GM08714 (cell line): ENCODE results near the gene NECTIN1.

Experiments
- H3K4me3 ChIP-seq: fragments of 200-500 bp; sonication (Bioruptor generic); 2 replicates; pipeline ENCODE4 v1.5.1; 2014; ENCODE audit warnings: mild to moderate bottlenecking, low read length, inconsistent platforms
- ZNF274 ChIP-seq: IDR thresholded peaks from 2 replicates; pipeline ENCODE4 v1.6.1; 2012; ENCODE audit warnings: mild to moderate bottlenecking, low read depth, low read length

NECTIN1 gene

DNA sequence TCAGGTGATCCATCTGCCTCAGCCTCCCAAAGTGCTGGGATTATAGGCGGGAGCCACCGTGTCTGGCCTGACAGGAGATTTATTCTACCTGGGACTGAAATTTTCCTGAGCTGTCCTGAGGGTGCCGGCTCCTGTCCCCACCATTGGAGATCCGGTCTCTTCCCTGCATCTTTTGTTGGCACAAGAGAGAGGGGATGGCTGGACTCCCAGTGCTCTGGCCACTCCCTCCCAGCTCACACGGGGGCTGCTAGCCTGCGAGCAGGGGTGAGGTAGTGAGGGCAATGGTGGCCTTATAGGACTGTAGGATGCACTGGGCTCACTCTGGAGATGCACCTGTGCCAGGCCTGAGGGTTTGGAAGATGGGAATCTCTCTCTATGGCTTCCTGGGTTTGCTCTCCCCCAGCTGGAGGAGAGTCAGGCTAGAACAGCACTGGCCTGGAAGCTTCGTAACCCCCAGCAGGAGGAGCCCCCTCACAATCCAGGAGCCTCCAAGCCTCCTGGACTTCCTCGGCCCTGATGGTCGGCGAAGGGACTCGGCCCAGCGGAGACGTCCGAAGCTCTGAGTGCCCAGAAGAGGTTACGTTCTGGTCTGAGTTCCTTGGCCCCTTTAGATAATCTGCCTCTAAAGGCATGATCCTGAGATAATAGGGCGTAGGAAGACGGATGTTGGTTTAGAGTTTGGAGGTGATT lies 106.4 kb downstream of the NECTIN1 start:
- TF ChIP-seq ZNF274, result no peak
- H3K4me3 ChIP-seq, result no peak overlapping the region

DNA sequence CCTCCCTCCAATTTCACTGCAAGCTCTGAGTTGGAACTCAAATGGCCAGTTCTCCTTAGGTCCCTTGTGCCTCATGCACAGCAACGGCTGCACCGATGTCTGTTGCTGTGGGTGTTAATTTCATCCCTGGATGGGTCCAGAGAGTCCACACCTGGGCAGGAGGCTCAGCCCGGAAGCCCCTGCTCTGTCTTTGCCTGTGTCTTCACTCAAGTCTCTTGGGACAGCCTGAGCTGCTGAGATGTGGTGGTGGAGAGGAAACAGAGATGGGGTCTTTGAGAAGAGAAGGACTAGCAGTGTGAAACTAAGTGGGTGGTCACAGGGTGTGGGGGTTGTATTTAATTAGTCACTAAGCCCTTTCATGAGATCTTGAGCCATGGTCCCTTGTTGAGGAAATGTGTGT lies 109.3 kb downstream of the NECTIN1 start:
- no peak overlapping the region for H3K4me3 ChIP-seq
- TF ChIP-seq ZNF274, result no peak

DNA sequence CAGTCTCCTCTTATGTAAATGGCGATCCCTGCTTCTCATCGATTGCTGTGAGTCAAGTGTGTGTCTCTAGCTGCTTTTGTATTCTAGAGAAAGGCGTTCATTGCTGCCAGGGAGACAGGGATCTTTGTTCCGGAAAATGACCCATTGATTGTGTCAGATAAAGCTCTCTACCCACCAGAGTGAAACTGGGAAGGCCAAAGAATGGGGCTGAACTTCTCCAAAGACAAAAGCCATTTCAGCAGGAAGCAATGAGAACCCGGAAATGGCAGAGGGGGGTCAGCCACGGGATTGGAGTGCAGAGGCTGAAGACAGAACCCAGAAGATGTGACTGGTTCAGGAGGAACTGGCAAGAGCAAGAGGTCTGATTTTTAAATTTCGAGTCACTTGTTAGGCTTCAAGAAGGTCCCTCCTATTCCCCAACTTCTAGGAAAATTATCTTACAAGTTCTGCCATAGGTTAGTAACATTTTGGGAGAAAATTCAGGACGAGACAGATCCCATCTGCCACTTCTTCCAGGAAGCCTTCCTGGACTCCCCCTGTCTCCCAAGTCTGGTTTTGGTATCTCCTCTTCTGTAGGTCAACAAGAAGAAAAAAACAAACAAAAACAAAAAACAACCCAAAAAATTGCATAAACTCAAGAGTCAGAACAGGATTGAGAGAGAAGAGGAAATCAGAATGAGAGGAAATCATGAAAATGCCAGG lies 110.6 kb downstream of the NECTIN1 start:
- no peak for TF ChIP-seq ZNF274
- no peak overlapping the region for H3K4me3 ChIP-seq

DNA sequence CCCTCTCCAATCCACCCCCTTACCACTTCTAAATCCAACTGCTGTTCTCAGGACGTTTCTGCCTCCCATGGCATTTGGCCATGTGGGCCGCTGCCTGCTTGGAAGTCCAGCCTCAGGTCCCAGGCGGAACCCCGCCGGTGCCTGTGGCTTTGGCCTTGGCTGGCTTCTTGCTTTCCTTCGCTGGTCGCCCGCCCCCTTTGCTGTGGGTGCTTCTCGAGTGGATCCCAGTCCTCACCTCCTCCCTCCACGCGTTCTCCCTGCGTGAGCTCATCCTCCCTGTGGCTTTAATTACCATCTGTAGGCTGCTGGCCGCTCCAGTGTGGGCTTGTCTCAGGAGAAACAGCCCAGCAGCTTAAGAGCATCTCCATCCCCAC lies 111.7 kb downstream of the NECTIN1 start:
- H3K4me3 ChIP-seq, result no peak overlapping the region
- TF ChIP-seq ZNF274, result no peak

DNA sequence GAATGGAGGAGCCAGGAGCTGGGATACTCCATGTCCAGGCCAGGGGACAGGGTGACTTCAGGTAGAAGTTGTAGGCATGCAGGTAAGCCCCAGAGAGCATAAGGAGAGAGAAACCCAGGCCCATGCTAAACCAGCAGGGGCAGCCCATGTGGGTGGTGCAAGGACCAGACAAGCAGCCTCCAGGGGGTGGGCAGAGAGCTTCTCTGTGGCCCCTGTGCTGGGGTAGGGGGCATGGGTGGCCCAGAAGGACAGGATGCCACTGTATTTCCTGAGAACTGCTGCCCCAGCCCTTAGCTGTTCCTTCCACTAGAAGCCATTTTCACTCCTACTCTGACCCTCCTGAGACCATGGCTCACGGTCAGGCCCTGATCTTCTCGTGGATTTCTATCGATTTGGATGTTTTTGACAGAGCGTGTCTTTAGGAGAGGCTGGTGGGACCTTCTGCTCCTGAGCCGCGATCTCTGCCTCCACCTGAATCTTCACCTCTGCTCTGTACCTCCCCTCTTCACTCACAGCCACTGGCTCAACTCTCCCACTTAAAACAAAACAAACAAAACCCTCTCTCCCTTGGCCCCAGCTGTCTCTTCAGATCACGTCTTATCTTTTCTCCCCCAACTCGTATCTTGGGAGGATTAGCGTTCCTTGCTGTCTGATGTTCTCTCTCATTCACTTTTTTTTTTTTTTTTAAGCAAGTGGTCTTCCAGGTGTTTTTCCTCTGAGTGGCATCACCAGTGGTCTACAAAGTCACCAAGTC lies 112.2 kb downstream of the NECTIN1 start:
- no peak overlapping the region for H3K4me3 ChIP-seq

DNA sequence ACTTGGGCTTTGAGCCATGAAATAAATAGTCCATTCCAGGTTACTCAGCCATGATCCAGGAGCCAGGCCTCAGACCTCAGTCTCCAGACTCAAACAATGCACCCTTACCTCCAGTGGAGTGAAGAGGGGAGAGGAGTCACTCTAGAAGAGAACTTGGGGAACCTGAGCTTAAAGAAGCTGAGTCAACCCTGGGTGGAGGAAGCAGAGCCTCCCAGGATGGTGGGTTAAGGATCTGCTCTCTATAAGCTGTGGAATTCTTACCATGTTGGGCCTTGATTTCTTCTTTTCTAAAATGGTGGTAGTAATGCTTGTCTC lies 113.2 kb downstream of the NECTIN1 start:
- no peak overlapping the region for H3K4me3 ChIP-seq
- no peak for TF ChIP-seq ZNF274

More for the DNA sequence above, 112.2 kb downstream of the NECTIN1 start:
- TF ChIP-seq ZNF274, result no peak

DNA sequence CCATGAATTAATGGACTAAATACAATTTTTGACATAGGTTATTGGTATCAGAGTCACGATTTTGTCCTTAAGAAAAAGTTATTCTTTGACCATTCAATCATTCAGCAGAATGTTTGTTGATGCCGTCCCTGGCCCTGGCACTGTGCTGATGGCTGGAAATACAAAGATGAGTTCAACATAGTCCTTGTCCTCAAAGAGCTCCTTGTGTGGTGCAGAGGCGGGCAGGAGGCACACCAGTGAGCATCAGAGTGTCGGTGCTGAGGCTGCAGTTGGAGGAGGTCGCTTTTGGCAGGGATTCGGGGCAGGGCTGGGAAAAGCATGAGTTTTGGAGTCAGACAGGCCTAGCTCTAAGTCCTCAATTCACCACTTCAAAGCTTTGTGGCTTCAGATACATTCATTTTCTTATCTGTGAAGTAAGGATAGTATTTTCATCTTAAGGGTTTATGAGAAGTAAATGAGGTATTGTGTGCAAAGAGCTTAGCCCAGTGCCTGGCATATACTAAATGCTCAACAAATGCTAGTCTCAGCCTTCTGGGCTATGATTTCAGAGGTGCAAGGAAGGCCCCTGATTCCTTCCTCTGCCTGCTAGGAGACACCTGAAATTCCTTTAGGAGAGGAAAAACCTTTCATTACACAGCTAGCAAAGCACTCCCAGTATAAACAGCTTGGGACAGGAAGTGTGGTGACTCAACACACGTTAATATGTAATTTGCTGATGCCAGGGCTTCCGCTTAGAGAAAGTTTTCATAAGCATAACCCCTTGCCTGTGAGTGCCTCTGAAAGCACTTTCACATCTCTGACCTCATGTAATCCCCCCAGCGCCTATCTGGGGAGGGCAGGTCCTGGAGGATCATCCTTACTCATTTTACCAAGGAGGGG lies 113.8 kb downstream of the NECTIN1 start:
- H3K4me3 ChIP-seq, result no peak overlapping the region
- no peak for TF ChIP-seq ZNF274

DNA sequence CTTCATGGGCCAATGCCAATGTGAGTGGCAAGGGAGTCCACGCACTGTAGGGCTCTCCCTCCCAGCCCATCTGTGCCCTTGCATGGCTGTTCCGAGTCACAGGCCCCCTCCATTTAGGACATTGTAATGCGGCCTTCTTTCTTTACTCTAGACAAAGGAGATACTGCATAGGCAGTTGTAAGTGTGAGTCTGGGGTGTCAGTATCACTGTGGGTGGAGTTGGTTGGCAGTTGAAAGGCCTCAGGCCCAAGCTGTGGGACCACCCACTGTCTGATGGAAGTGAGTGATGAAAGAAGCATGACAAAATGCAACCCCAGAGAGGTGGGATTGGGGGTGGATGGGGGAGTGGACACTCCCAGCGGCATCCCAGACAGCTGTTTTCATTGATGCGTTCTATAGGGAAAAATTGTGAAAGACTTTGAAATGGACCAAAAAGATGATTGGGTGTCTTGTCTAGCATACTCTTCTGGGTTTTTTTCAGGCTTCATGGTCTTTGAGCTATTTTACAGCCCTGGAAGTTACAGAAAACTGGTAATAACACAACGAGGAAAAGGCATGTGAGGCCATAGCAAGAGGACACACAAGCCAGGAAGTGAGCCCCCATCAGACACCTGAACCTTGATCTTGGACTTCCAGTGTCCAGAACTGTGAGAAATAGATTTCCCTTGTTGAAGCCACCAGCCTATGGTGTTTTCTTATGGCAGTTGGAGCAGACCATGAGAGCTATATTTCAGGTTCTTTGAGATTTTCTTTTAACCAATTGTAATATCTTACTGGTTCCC lies 114.6 kb downstream of the NECTIN1 start:
- TF ChIP-seq ZNF274, result no peak
- H3K4me3 ChIP-seq, result no peak overlapping the region

DNA sequence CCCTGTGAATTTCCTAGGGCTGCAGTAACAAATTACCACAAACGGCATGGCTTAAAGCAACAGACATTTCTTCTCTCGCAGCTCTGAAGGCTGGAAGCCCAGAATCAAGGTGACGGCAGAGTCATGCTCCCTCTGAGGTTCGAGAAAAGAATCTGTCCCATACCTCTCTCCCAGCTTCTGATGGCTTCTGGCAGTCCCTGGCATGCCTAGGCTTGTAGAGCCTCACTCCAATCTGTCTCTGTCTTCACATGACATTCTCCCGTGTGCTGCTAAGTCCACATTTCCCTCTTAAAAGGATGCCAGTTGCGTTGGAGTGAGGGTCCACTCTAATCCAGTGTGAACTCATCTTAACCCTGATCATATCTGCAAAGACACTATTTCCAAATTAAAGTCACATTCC lies 116.2 kb downstream of the NECTIN1 start:
- no peak overlapping the region for H3K4me3 ChIP-seq
- TF ChIP-seq ZNF274, result no peak

DNA sequence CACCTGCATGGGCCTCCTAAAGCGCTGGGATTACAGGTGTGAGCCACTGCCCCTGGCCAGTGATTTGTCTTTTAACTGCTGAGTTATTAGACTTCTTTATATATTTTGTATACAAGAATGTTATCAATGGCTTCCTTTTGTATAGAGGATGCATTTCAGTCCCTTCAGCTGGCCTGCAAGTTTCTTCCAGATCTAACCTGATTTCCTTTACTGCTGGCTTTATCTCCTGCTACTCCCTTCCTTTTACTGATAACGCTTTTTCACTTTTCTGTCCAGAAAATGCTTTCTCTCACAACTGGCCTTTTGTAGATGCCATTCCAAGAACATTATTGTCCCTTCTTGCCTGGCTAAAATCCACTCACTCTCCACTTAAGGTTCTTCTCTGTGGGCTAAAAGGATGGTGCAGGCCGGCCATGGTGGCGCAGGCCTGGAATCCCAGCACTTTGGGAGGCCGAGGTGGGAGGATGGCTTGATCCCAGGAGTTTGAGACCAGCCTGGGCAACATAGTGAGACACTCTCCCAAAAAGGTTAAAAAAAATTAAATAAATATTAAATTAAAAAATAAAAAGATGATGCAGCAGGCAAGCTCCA lies 118.1 kb downstream of the NECTIN1 start:
- H3K4me3 ChIP-seq, result no peak overlapping the region
- TF ChIP-seq ZNF274, result no peak

DNA sequence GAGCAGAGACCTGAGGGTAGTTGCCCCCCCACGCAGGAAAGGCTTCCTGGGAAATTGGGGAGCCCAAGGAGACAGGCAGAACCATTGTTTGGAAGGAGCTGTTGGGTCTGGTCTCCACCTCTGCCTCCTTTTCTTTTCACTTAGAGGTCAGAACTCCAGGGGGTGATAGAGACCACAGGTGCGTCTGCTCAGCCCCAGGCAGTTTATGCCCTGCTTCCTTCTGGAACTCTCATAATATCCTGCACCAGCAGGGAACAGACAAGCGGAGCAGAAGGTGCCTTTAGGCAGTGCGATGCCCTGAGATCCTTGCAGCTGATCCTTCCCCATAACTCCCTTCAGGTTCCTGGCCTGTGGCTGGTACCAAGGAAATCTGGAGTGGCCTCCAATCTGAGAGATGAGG lies 120.2 kb downstream of the NECTIN1 start:
- no peak overlapping the region for H3K4me3 ChIP-seq

DNA sequence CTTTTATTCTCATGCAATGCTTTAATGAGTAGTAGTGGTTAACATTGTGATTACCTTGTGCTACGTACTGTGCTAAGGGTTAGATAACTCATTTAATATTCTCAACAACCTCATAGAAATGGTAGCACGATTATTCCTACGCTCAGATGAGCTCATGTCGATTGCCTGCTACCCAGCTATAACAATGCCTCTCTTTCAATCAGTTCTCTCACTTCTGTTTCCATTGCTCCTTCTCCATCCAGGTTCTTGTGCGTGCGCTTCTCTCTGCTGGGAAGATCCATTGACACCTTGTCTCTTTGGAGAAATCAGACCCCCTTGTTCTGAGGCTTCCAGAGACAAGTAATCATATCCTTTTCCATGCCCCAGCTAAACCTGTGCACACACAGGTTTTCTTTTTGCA lies 120.8 kb downstream of the NECTIN1 start:
- no peak for TF ChIP-seq ZNF274

More for the DNA sequence above, 120.2 kb downstream of the NECTIN1 start:
- TF ChIP-seq ZNF274, result no peak

DNA sequence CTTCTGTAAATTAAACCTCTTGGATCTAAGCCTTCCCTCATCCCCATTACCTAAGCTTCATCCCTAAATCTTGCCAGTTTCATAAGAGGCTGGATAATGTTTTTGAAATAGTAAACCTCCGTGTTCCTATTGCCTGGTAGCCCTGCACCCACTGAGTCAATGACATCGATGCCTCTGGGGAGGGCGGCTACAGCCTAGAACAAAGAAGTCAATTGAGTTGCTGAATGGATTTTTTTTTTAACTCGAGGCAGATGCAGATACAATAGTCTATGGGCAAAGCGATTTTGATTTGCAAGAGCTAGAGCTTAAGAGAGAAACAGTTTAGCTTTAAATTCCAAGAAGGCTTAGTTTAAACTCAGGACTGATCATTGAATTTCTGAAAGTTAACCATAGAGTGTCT lies 121.3 kb downstream of the NECTIN1 start:
- H3K4me3 ChIP-seq, result no peak overlapping the region
- TF ChIP-seq ZNF274, result no peak

More for the DNA sequence above, 120.8 kb downstream of the NECTIN1 start:
- H3K4me3 ChIP-seq, result no peak overlapping the region

DNA sequence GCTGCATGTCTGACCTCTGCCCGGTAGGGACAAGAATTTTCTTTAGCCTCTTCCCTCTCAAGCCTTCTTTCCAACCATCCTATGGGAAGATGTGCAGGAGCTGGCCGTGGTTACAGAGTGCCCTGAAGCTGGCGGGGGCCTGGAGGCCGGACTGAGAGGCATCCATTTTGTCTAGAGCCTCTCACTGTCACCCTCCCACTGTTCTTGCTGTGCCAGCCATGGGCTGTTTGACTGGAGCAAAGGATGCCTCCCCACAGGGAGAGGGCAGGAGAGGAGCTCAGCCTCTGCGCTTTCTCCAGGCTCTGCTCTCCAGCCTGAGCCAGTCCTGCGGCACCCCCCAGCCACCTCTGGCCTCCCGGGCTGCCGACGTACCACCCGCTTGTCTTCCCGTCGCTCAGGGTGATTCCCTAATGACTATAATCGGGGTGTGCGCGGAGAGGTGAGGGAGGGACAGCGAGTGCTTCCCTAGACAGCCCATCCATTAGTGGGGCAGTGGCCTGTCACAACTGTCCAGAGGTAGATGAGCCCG lies 123.8 kb downstream of the NECTIN1 start:
- TF ChIP-seq ZNF274, result no peak
- H3K4me3 ChIP-seq, result no peak overlapping the region
